22Rv1 (cell line): ENCODE data around the gene BOD1L1.

Source experiments
- H3K27ac ChIP-seq: fragments of 450-650 bp; 2 replicates; pipeline ENCODE4 v1.5.1; 2017
- ZFX ChIP-seq: fragments of 450-650 bp; IDR thresholded peaks from 2 replicates; pipeline ENCODE4 v1.6.1; 2017; ENCODE audit warnings: antibody characterized with exemption, borderline replicate concordance
- TF ChIP-seq, protein P1 (sequence below): fragments of 450-650 bp; IDR thresholded peaks from 2 replicates; pipeline ENCODE4 v1.5.1; 2017; ENCODE audit warnings: mild to moderate bottlenecking

BOD1L1 gene

GRCh38 chr4:13544606-13545393 lies 82.7 kb downstream of the BOD1L1 start:
- TF ChIP-seq, protein P1, sequence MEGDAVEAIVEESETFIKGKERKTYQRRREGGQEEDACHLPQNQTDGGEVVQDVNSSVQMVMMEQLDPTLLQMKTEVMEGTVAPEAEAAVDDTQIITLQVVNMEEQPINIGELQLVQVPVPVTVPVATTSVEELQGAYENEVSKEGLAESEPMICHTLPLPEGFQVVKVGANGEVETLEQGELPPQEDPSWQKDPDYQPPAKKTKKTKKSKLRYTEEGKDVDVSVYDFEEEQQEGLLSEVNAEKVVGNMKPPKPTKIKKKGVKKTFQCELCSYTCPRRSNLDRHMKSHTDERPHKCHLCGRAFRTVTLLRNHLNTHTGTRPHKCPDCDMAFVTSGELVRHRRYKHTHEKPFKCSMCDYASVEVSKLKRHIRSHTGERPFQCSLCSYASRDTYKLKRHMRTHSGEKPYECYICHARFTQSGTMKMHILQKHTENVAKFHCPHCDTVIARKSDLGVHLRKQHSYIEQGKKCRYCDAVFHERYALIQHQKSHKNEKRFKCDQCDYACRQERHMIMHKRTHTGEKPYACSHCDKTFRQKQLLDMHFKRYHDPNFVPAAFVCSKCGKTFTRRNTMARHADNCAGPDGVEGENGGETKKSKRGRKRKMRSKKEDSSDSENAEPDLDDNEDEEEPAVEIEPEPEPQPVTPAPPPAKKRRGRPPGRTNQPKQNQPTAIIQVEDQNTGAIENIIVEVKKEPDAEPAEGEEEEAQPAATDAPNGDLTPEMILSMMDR = no peak
- no peak for TF ChIP-seq ZFX
- H3K27ac ChIP-seq = peak overlapping the region; percentile 42; the same call in 1 of the 2 replicates

DNA sequence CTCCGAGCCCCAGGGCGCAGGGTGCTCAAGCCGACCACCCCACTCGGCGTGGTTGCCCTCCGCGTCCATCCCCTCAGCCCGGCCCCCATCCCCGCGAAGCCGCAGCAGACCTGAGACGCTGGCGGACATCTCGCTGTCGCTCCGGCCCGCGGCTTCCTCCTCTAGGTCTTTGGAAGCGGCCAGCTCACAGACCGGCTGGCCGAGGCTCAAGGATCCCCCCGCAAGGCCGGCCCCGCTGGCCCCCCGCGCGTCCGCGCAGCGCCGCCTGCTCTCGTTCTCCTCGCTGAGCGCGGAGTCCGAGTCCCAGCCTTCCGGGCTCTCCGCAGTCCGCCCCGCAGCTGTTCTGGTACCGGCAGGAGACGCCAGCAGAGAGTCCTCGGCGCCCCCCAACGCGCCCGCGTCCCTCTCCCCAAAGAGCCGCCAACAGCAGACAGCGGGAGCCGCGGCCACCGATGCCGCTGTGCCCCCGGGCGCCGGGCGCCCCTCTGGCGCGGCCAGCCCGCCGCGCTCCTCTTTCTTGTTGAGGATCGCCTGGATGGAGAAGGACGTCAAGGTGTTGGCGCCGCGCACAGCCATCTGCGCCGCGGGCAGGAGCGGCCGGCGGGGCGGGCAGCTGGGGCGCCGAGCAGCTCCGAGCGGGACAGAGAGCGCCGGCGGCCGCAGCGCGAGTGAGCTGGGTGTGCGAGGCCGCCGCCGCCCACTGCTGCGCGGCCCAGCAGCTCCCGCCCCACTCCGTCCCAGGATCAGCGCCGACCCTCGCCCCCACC lies 83.5 kb downstream of the BOD1L1 start, which contains the start of gene NKX3-2:
Gene NKX3-2, minus strand, starts transcription at position 670 of the 767 bp plus-strand sequence. Its CDS starts 94 bp downstream, at position 576.
- TF ChIP-seq, protein P1 = 0 out of 2 replicates have a peak, but pooled peaks have one; percentile 5
- TF ChIP-seq ZFX = no peak

DNA sequence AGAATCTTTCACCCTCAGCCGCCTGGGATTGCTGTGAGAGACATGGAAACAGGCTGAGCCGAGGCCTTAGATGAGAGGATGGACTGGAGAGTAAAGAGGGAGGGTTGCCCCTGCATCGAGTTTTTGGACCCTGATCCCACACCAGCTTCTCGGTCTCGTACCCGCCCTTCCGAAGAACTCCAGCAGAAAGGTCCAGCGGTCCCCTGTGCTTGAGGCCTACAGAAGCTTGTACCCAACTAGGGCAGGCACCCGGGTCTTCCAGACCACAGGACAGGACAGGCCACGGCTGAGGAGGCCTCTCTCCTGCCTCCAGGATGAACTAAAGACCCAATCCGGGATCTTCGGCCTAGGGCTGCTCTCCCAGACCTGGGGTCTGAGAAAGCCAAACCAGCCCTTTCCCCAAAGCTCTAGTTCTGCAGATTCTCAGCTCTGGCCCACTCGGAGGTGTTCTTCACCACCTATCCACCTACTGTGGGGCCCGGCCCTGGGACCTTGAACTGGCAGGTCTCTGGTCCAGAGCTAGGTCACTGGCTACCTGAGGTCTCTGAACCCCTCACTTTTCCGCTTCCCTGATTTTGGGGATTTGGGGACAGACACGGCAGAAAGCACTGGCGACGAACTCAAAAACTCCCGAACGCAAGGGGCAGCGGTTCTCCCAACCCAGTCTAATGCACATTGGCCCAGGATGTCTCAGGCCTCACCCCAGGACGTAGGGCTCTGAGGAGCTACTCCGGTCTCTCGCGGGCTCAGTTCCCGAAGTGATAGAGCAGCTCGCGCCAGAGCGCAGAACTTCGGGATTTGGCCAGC lies 84.3 kb downstream of the BOD1L1 start:
- no peak for TF ChIP-seq ZFX
- TF ChIP-seq, protein P1 = no peak
- H3K27ac ChIP-seq = no peak overlapping the region

More for the DNA sequence above, 83.5 kb downstream of the BOD1L1 start, which contains the start of gene NKX3-2:
- H3K27ac ChIP-seq = peak within 1 kb of the TSS; percentile 42; the same call in 1 of the 2 replicates

- TF ChIP-seq, protein P1 = no peak
- TF ChIP-seq ZFX = no peak
- H3K27ac ChIP-seq = no peak overlapping the region
Observed at GRCh38 chr4:13542577-13543031, 84.9 kb downstream of the BOD1L1 start.

DNA sequence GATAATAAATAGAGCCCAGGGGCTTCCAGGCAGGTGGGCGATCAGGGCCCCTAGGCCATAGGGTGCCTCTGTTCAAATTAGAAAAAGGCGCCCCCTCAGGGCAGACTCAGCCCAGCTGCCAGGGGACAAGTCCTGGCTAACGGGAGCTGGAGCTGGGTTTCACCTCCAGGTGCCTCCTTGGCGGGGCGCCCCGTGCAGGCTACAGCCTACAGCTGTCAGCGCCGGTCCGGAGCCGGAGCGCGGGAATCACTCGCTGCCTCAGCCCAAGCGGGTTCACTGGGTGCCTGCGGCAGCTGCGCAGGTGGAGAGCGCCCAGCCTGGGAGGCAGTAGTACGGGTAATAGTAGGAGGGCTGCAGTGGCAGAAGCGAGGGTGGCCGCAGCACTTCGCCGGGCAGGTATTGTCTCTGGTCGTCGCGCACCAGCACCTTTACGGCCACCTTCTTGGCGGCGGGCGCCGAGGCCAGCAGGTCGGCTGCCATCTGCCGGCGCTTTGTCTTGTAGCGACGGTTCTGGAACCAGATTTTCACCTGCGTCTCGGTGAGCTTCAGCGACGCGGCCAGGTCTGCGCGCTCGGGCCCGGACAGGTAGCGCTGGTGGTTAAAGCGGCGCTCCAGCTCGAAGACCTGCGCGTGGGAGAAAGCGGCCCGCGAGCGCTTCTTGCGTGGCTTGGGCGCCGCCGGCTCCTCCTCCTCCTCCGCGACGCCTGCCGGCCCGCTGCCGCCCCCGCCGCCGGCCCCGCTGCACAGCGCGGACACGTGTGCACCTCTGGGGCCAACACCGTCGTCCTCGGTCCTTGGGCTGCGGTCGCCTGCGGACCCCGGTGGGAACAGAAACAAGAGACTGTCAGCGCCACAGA lies 85.6 kb downstream of the BOD1L1 start:
- TF ChIP-seq, protein P1 = peak; percentile 64
- no peak for TF ChIP-seq ZFX
- no peak overlapping the region for H3K27ac ChIP-seq

DNA sequence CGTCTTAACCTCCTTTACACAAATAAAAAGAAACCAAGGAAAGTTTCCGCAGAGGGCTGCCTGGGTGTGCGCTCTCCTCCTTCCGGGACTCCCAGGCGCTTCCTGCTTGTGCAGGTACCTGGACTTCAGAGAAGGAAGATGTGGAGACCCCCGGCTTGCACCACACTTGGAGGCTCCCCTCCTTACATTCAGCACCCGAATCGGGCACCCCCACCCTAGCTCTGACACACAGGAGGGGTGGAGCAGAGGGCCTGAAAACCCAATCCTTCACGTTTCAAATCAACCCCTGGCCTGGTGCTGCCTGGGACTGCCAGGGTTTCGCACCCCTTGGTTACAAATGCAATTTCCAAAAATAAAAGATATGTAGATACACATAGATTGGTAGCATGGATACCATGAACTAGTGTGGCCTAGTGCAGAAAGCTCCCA lies 86.3 kb downstream of the BOD1L1 start:
- TF ChIP-seq, protein P1 = no peak
- TF ChIP-seq ZFX = no peak
- no peak overlapping the region for H3K27ac ChIP-seq
